Lower leg skin (tissue), 3 donors: ENCODE measurements around the gene SGCG.

Source experiments
- POLR2A ChIP-seq, 2 donors: fragments of 450-650 bp; IDR thresholded peaks; one replicate each; pipeline ENCODE4 v1.6.1; 2016 to 2017; ENCODE audit warnings: antibody characterized with exemption in 2 of 2, mild to moderate bottlenecking in 1 of 2, moderate library complexity in 1 of 2
- TF ChIP-seq, protein P1 (sequence below), 3 donors: fragments of 450-650 bp; IDR thresholded peaks; one replicate each; pipeline ENCODE4 v1.5.1; 2016; ENCODE audit warnings: antibody characterized with exemption in 3 of 3, mild to moderate bottlenecking in 3 of 3, moderate library complexity in 2 of 3

DNA sequence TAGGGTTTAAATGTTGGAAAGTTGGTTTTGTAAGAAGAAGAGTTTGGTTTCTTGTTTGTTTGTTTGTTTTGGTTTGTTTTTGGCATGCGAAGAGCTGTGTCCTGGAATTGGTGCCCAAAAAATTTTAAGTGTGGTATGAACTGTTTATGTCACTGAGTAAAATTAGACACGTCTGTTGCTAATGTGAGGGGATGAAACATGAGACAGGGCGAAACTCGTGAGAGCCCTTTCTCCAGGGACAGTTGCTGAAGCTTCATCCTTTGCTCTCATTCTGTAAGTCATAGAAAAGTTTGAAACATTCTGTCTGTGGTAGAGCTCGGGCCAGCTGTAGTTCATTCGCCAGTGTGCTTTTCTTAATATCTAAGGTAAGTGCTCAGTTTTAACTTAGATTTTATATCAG lies at the start of gene SGCG:
- no peak for TF ChIP-seq POLR2A (IDR thresholded peaks at IDR 0.05)
- TF ChIP-seq, protein P1, sequence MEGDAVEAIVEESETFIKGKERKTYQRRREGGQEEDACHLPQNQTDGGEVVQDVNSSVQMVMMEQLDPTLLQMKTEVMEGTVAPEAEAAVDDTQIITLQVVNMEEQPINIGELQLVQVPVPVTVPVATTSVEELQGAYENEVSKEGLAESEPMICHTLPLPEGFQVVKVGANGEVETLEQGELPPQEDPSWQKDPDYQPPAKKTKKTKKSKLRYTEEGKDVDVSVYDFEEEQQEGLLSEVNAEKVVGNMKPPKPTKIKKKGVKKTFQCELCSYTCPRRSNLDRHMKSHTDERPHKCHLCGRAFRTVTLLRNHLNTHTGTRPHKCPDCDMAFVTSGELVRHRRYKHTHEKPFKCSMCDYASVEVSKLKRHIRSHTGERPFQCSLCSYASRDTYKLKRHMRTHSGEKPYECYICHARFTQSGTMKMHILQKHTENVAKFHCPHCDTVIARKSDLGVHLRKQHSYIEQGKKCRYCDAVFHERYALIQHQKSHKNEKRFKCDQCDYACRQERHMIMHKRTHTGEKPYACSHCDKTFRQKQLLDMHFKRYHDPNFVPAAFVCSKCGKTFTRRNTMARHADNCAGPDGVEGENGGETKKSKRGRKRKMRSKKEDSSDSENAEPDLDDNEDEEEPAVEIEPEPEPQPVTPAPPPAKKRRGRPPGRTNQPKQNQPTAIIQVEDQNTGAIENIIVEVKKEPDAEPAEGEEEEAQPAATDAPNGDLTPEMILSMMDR (IDR thresholded peaks at IDR 0.05), result no peak
